IMR-90 (cell line): Measurements from ENCODE around the gene TAF11L6.
"Not testable (repeated sequence)": the region's sequence is repeated elsewhere in the genome, so short reads cannot be mapped to it uniquely, and the experiment has no call there.

Experiments
- BHLHE40 ChIP-seq: fragments of 150-350 bp; IDR thresholded peaks from 2 replicates; pipeline ENCODE4 v1.6.1; 2016; ENCODE audit warnings: mild to moderate bottlenecking, low read depth, low read length
- CEBPB ChIP-seq: IDR thresholded peaks from 2 replicates; pipeline ENCODE4 v1.6.1; 2012; ENCODE audit warnings: low read depth, low read length, improper control_type of control experiment
- MXI1 ChIP-seq: IDR thresholded peaks from 2 replicates; pipeline ENCODE4 v1.6.1; 2012; ENCODE audit warnings: low read depth, mild to moderate bottlenecking, low read length, moderate library complexity, borderline replicate concordance
- POLR2A ChIP-seq: IDR thresholded peaks from 2 replicates; pipeline ENCODE4 v1.6.1; 2012; ENCODE audit warnings: mild to moderate bottlenecking, low read depth, low read length
- USF2 ChIP-seq: fragments of 150-350 bp; IDR thresholded peaks from 2 replicates; pipeline ENCODE4 v1.6.1; 2017; ENCODE audit warnings: mild to moderate bottlenecking, antibody characterized with exemption, low read length, low read depth
- TF ChIP-seq, protein P1 (sequence below): conservative IDR thresholded peaks from 2 replicates; pipeline ENCODE4 v1.5.1; 2012; ENCODE audit warnings: mild to moderate bottlenecking, low read depth, low read length, improper control_type of control experiment

DNA sequence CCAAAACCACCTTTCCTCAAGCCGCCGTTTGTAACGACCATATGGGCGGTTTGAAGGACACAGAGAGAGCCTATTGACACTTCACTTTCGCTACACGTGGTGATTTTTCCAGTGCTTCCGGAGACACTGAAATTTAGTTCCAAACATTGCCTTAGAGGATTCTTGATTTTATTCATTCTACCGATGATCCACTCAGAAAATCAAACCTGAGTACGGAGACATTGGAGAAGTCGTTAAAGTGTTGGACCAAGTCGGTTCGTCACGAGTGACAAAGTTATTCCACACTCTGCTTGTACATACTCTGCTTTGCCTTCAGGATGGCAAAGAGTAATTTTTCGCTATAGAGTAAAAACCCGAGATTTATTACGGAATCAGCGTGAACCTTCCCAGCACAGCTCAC, 2.0 kb upstream of the TAF11L6 start:
- TF ChIP-seq, protein P1, sequence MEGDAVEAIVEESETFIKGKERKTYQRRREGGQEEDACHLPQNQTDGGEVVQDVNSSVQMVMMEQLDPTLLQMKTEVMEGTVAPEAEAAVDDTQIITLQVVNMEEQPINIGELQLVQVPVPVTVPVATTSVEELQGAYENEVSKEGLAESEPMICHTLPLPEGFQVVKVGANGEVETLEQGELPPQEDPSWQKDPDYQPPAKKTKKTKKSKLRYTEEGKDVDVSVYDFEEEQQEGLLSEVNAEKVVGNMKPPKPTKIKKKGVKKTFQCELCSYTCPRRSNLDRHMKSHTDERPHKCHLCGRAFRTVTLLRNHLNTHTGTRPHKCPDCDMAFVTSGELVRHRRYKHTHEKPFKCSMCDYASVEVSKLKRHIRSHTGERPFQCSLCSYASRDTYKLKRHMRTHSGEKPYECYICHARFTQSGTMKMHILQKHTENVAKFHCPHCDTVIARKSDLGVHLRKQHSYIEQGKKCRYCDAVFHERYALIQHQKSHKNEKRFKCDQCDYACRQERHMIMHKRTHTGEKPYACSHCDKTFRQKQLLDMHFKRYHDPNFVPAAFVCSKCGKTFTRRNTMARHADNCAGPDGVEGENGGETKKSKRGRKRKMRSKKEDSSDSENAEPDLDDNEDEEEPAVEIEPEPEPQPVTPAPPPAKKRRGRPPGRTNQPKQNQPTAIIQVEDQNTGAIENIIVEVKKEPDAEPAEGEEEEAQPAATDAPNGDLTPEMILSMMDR: not testable (repeated sequence)
- TF ChIP-seq MXI1, CEBPB, POLR2A, BHLHE40, USF2: not testable (repeated sequence)
